Neuron (in vitro differentiated cells): ENCODE data around the gene HAUS2.

ENCODE experiments used
- H2AFZ ChIP-seq: one replicate; pipeline ENCODE4 v1.6.1; 2013; ENCODE audit warnings: low read depth, mild to moderate bottlenecking, inconsistent platforms, low read length, moderate library complexity
- H3K27me3 ChIP-seq: one replicate; pipeline ENCODE4 v1.6.1; 2013; ENCODE audit warnings: low read length; ENCODE audit not compliant: insufficient read depth
- H3K36me3 ChIP-seq: one replicate; pipeline ENCODE4 v1.6.1; 2013; ENCODE audit warnings: low read length; ENCODE audit not compliant: insufficient read depth
- H3K4me1 ChIP-seq: one replicate; pipeline ENCODE4 v1.6.1; 2013; ENCODE audit warnings: low read length; ENCODE audit not compliant: insufficient read depth
- H3K4me3 ChIP-seq: 2 replicates; pipeline ENCODE4 v1.5.1; 2013; ENCODE audit warnings: mild to moderate bottlenecking, low read length, moderate library complexity
- H3K9me3 ChIP-seq: one replicate; pipeline ENCODE4 v1.6.1; 2013; ENCODE audit warnings: low read length

Gene HAUS2

GRCh38 chr15:42604894-42605744, 56.5 kb downstream of the HAUS2 start:
- peaks cover 6% of the 10 kb centered on the region for H3K36me3 ChIP-seq
- H3K27me3 ChIP-seq = no peaks in the 10 kb centered on the region
- H3K4me1 ChIP-seq = peaks cover 8% of the 10 kb centered on the region
- H2AFZ ChIP-seq = no peak overlapping the region
- no peak overlapping the region for H3K4me3 ChIP-seq
- H3K9me3 ChIP-seq = peaks cover 8% of the 10 kb centered on the region

GRCh38 chr15:42605796-42606195, 57.2 kb downstream of the HAUS2 start:
- no peak overlapping the region for H2AFZ ChIP-seq
- H3K9me3 ChIP-seq = peaks cover 8% of the 10 kb centered on the region
- peaks cover 5% of the 10 kb centered on the region for H3K36me3 ChIP-seq
- H3K4me1 ChIP-seq = peaks cover 8% of the 10 kb centered on the region
- no peaks in the 10 kb centered on the region for H3K27me3 ChIP-seq
- no peak overlapping the region for H3K4me3 ChIP-seq

GRCh38 chr15:42608110-42608531, 59.5 kb downstream of the HAUS2 start:
- Histone ChIP-seq H3K27me3 (no peaks in the 10 kb centered on the region), H3K9me3 (no peaks in the 10 kb centered on the region), H3K4me3 (no peak overlapping the region), H2AFZ (no peak overlapping the region), H3K4me1 (peaks cover 8% of the 10 kb centered on the region), H3K36me3 (peaks cover 3% of the 10 kb centered on the region)

GRCh38 chr15:42608752-42609488, 60.3 kb downstream of the HAUS2 start:
- Histone ChIP-seq H3K36me3 (peaks cover 3% of the 10 kb centered on the region), H3K9me3 (no peaks in the 10 kb centered on the region), H2AFZ (no peak overlapping the region), H3K27me3 (no peaks in the 10 kb centered on the region), H3K4me1 (peaks cover 8% of the 10 kb centered on the region), H3K4me3 (no peak overlapping the region)

GRCh38 chr15:42611532-42611931, 62.9 kb downstream of the HAUS2 start:
- Histone ChIP-seq H2AFZ (no peak overlapping the region), H3K27me3 (no peaks in the 10 kb centered on the region), H3K9me3 (no peaks in the 10 kb centered on the region), H3K36me3 (peaks cover 3% of the 10 kb centered on the region), H3K4me3 (no peak overlapping the region), H3K4me1 (no peaks in the 10 kb centered on the region)

- Histone ChIP-seq H3K9me3 (no peaks in the 10 kb centered on the region), H2AFZ (no peak overlapping the region), H3K4me1 (no peaks in the 10 kb centered on the region), H3K36me3 (peaks cover 3% of the 10 kb centered on the region), H3K27me3 (no peaks in the 10 kb centered on the region), H3K4me3 (no peak overlapping the region)
Observed at GRCh38 chr15:42612367-42612912, 63.8 kb downstream of the HAUS2 start.

- Histone ChIP-seq H3K4me3 (no peak overlapping the region), H3K27me3 (no peaks in the 10 kb centered on the region), H3K4me1 (peaks cover 10% of the 10 kb centered on the region), H2AFZ (no peak overlapping the region), H3K36me3 (peaks cover 7% of the 10 kb centered on the region), H3K9me3 (no peaks in the 10 kb centered on the region)
Observed at GRCh38 chr15:42616107-42616506, 67.5 kb downstream of the HAUS2 start.
